Erythroblast (primary cell): Measurements from ENCODE around the gene BLNK.

Source experiments
- GATA1 ChIP-seq: IDR thresholded peaks from 2 replicates; pipeline ENCODE4 v1.6.1; 2011; ENCODE audit warnings: low read depth, mild to moderate bottlenecking, control low read depth, low read length, moderate library complexity
- POLR2A ChIP-seq: IDR thresholded peaks from 2 replicates; pipeline ENCODE4 v1.6.1; 2011; ENCODE audit warnings: mild to moderate bottlenecking, low read length

GRCh38 chr10:96309628-96310320 lies 38.4 kb upstream of the BLNK start:
- TF ChIP-seq POLR2A: no peak
- no peak for TF ChIP-seq GATA1
